SK-N-SH treated with all-trans-retinoic acid at 6 μM for 48 hours (cell line): ENCODE measurements around the gene SUN2.

Experiments
- ATAC-seq: fragments of 200-7000 bp; cut with Tn5 transposase; 3 replicates; pipeline ENCODE4 v1.9.1; 2020; ENCODE audit warnings: mild to moderate bottlenecking, moderate library complexity
- ARNTL ChIP-seq: fragments of 450-650 bp; formaldehyde crosslinking; IDR thresholded peaks from 2 replicates; pipeline ENCODE4 v1.5.0; 2020; ENCODE audit warnings: low read depth, mild to moderate bottlenecking, moderate library complexity, borderline replicate concordance
- BACH2 ChIP-seq: fragments of 250-450 bp; sonication (Bioruptor Pico); IDR thresholded peaks from 2 replicates; pipeline ENCODE4 v1.9.0; 2021; ENCODE audit warnings: mild to moderate bottlenecking, borderline replicate concordance
- CSDC2 ChIP-seq: fragments of 250-450 bp; sonication (Bioruptor Pico); IDR thresholded peaks from 2 replicates; pipeline ENCODE4 v1.5.0; 2020; ENCODE audit warnings: mild to moderate bottlenecking, moderate library complexity
- ESRRG ChIP-seq: fragments of 250-450 bp; sonication (Bioruptor Pico); IDR thresholded peaks from 2 replicates; pipeline ENCODE4 v1.6.1; 2021; ENCODE audit warnings: mild to moderate bottlenecking
- GLIS3 ChIP-seq: fragments of 250-450 bp; sonication (Bioruptor Pico); IDR thresholded peaks from 2 replicates; pipeline ENCODE4 v1.5.0; 2020; ENCODE audit warnings: mild to moderate bottlenecking, moderate library complexity
- ISL1 ChIP-seq: fragments of 250-450 bp; sonication (Bioruptor Pico); IDR thresholded peaks from 2 replicates; pipeline ENCODE4 v2.1.2; 2022; ENCODE audit warnings: mild to moderate bottlenecking, moderate library complexity
- PPARA ChIP-seq: fragments of 250-450 bp; sonication (Bioruptor Pico); IDR thresholded peaks from 2 replicates; pipeline ENCODE4 v1.5.0; 2020; ENCODE audit warnings: mild to moderate bottlenecking, borderline replicate concordance
- RARB ChIP-seq: fragments of 250-450 bp; sonication (Bioruptor Pico); IDR thresholded peaks from 2 replicates; pipeline ENCODE4 v1.8.0; 2021; ENCODE audit warnings: mild to moderate bottlenecking, moderate library complexity
- SNAI2 ChIP-seq: fragments of 250-450 bp; sonication (Bioruptor Pico); IDR thresholded peaks from 2 replicates; pipeline ENCODE4 v1.5.0; 2020; ENCODE audit warnings: mild to moderate bottlenecking, moderate library complexity
- TCF4 ChIP-seq: fragments of 250-450 bp; sonication (Bioruptor Pico); IDR thresholded peaks from 2 replicates; pipeline ENCODE4 v1.8.0; 2021; ENCODE audit warnings: mild to moderate bottlenecking, moderate library complexity, borderline replicate concordance
- TOX ChIP-seq: fragments of 250-450 bp; sonication (Bioruptor Pico); IDR thresholded peaks from 2 replicates; pipeline ENCODE4 v1.8.0; 2021; ENCODE audit warnings: mild to moderate bottlenecking, moderate library complexity, borderline replicate concordance
- ZFP3 ChIP-seq: fragments of 250-450 bp; sonication (Bioruptor Pico); IDR thresholded peaks from 2 replicates; pipeline ENCODE4 v1.5.0; 2020; ENCODE audit warnings: mild to moderate bottlenecking, moderate library complexity
- ZFP30 ChIP-seq: fragments of 450-650 bp; formaldehyde crosslinking; IDR thresholded peaks from 2 replicates; pipeline ENCODE4 v1.5.0; 2022; ENCODE audit warnings: mild to moderate bottlenecking, moderate library complexity
- ZNF565 ChIP-seq: fragments of 450-650 bp; formaldehyde crosslinking; conservative IDR thresholded peaks from 2 replicates; pipeline ENCODE4 v1.5.0; 2020; ENCODE audit warnings: low read depth, mild to moderate bottlenecking, moderate library complexity
- ZNF70 ChIP-seq: fragments of 450-650 bp; formaldehyde crosslinking; IDR thresholded peaks from 2 replicates; pipeline ENCODE4 v1.5.0; 2020; ENCODE audit warnings: mild to moderate bottlenecking, moderate library complexity
- ZNF8 ChIP-seq: fragments of 450-650 bp; formaldehyde crosslinking; IDR thresholded peaks from 2 replicates; pipeline ENCODE4 v1.5.0; 2020; ENCODE audit warnings: mild to moderate bottlenecking, moderate library complexity
- TF ChIP-seq, protein P1 (sequence below): fragments of 250-450 bp; sonication (Bioruptor Pico); IDR thresholded peaks from 2 replicates; pipeline ENCODE4 v1.5.1; 2021; ENCODE audit warnings: mild to moderate bottlenecking, moderate library complexity
- TF ChIP-seq, protein P2 (sequence below): fragments of 250-450 bp; sonication (Bioruptor Pico); IDR thresholded peaks from 2 replicates; pipeline ENCODE4 v1.8.0; 2020; ENCODE audit warnings: mild to moderate bottlenecking, moderate library complexity, borderline replicate concordance
- TF ChIP-seq, protein P3 (sequence below): fragments of 250-450 bp; sonication (Bioruptor Pico); IDR thresholded peaks from 2 replicates; pipeline ENCODE4 v1.5.1; 2020; ENCODE audit warnings: low read depth, mild to moderate bottlenecking, moderate library complexity
- TF ChIP-seq, protein P4 (sequence below): fragments of 250-450 bp; sonication (Bioruptor Pico); IDR thresholded peaks from 2 replicates; pipeline ENCODE4 v1.5.0; 2020; ENCODE audit warnings: mild to moderate bottlenecking, moderate library complexity
- TF ChIP-seq, protein P5 (sequence below): fragments of 250-450 bp; sonication (Bioruptor Pico); IDR thresholded peaks from 2 replicates; pipeline ENCODE4 v1.8.0; 2021; ENCODE audit warnings: low read depth, mild to moderate bottlenecking, moderate library complexity, borderline replicate concordance

SUN2 gene

DNA sequence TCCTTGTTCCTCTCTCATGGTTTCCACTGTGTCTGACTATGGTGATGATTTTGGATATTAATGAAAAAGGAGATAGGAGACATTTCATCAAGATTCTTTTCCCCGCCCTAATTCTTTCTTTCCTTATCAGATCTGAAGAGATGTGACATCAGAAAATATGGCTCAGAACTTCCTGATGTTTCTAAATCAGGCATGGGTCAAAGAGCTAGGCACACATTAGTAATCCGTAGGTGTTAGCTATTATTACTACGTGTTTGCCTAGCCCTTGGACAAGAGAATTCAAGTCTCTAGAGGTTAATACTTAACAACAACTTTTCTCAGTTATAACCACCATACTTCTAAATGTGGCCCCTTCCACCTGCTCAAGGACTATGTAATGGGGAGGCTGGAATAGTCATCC lies 60.9 kb downstream of the SUN2 start:
- ATAC-seq, result no peak
- TF ChIP-seq SNAI2 (CRISPR knock-in tag) (no peak), ZNF8 (CRISPR knock-in tag) (no peak), PPARA (no peak), ZFP3 (no peak)
- TF ChIP-seq, protein P1, sequence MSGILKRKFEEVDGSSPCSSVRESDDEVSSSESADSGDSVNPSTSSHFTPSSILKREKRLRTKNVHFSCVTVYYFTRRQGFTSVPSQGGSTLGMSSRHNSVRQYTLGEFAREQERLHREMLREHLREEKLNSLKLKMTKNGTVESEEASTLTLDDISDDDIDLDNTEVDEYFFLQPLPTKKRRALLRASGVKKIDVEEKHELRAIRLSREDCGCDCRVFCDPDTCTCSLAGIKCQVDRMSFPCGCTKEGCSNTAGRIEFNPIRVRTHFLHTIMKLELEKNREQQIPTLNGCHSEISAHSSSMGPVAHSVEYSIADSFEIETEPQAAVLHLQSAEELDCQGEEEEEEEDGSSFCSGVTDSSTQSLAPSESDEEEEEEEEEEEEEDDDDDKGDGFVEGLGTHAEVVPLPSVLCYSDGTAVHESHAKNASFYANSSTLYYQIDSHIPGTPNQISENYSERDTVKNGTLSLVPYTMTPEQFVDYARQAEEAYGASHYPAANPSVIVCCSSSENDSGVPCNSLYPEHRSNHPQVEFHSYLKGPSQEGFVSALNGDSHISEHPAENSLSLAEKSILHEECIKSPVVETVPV, result no peak

DNA sequence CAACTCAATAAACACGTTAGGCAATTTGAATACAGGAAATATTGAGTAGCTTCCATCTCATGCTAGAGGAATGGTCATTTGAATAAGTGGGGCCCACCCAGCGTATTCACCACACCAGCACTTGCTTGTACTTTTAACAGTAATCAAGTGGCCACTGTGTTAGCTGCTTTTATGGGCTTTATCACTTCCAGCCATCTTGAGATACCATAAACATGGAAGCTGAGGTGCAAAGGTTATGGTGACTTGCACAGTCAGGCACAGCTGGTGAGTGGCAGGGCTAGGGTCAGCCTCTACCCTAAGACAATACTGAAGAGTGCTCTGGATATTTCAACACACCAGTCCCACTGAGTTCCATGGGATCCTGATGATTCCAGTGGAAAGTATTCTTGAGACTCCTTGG lies 61.7 kb downstream of the SUN2 start:
- ATAC-seq, result no peak
- TF ChIP-seq ISL1 (CRISPR knock-in tag) (no peak), TCF4 (CRISPR knock-in tag) (no peak), ARNTL (CRISPR knock-in tag) (no peak), ZNF70 (CRISPR knock-in tag) (no peak), SNAI2 (CRISPR knock-in tag) (no peak), ZNF565 (CRISPR knock-in tag) (no peak), ZNF8 (CRISPR knock-in tag) (no peak), ZFP3 (no peak), ESRRG (CRISPR knock-in tag) (no peak), RARB (CRISPR knock-in tag) (no peak)
- TF ChIP-seq, protein P2, sequence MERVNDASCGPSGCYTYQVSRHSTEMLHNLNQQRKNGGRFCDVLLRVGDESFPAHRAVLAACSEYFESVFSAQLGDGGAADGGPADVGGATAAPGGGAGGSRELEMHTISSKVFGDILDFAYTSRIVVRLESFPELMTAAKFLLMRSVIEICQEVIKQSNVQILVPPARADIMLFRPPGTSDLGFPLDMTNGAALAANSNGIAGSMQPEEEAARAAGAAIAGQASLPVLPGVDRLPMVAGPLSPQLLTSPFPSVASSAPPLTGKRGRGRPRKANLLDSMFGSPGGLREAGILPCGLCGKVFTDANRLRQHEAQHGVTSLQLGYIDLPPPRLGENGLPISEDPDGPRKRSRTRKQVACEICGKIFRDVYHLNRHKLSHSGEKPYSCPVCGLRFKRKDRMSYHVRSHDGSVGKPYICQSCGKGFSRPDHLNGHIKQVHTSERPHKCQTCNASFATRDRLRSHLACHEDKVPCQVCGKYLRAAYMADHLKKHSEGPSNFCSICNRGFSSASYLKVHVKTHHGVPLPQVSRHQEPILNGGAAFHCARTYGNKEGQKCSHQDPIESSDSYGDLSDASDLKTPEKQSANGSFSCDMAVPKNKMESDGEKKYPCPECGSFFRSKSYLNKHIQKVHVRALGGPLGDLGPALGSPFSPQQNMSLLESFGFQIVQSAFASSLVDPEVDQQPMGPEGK, result no peak
- TF ChIP-seq, protein P3, sequence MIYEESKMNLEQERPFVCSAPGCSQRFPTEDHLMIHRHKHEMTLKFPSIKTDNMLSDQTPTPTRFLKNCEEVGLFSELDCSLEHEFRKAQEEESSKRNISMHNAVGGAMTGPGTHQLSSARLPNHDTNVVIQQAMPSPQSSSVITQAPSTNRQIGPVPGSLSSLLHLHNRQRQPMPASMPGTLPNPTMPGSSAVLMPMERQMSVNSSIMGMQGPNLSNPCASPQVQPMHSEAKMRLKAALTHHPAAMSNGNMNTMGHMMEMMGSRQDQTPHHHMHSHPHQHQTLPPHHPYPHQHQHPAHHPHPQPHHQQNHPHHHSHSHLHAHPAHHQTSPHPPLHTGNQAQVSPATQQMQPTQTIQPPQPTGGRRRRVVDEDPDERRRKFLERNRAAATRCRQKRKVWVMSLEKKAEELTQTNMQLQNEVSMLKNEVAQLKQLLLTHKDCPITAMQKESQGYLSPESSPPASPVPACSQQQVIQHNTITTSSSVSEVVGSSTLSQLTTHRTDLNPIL (CRISPR knock-in tag), result no peak

DNA sequence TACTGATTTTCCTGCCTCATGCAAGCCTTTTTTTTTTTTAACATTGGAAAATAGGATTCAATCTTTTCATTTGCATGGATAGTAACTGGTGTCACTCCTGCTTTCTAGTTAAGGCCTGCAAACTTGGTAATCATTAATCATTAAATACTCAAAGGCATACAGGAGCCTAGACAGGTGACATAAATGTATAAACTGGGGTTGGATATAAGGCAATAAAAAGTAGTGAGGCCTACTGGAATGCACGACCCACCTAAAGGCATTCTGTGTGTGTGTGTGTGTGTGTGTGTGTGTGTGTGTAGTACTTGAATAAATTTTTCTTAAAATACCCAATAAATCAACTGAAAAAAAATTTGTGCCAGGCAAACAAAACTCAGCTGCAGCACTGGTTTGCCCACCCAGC lies 66.1 kb downstream of the SUN2 start:
- TF ChIP-seq, protein P4, sequence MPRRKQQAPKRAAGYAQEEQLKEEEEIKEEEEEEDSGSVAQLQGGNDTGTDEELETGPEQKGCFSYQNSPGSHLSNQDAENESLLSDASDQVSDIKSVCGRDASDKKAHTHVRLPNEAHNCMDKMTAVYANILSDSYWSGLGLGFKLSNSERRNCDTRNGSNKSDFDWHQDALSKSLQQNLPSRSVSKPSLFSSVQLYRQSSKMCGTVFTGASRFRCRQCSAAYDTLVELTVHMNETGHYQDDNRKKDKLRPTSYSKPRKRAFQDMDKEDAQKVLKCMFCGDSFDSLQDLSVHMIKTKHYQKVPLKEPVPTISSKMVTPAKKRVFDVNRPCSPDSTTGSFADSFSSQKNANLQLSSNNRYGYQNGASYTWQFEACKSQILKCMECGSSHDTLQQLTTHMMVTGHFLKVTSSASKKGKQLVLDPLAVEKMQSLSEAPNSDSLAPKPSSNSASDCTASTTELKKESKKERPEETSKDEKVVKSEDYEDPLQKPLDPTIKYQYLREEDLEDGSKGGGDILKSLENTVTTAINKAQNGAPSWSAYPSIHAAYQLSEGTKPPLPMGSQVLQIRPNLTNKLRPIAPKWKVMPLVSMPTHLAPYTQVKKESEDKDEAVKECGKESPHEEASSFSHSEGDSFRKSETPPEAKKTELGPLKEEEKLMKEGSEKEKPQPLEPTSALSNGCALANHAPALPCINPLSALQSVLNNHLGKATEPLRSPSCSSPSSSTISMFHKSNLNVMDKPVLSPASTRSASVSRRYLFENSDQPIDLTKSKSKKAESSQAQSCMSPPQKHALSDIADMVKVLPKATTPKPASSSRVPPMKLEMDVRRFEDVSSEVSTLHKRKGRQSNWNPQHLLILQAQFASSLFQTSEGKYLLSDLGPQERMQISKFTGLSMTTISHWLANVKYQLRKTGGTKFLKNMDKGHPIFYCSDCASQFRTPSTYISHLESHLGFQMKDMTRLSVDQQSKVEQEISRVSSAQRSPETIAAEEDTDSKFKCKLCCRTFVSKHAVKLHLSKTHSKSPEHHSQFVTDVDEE (CRISPR knock-in tag), result no peak
- no peak for TF ChIP-seq ISL1 (CRISPR knock-in tag)
- TF ChIP-seq ZFP30 (CRISPR knock-in tag), result no peak
- TF ChIP-seq SNAI2 (CRISPR knock-in tag), result no peak
- ATAC-seq, result no peak

DNA sequence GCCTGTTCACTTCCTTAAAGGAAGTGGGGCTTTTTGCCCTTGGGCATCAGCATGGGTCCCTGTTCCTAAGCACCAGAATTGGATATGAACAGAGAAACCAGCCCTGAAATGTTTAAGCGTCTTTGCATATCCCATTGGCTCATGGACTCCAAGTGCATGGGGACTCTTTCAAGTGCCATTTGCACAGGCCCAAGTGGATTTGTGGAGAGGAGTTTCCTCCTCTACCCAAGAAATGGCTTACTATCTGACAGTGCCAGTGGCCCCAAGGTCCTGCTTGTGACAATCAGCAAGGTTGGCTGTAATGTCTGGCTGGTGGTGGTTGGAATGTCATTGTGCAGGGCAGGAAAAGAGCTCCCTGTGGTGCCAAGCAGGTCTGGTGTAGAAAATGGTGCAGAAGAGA lies 70.0 kb downstream of the SUN2 start:
- no peak for ATAC-seq
- TF ChIP-seq RARB (CRISPR knock-in tag) (no peak), TOX (CRISPR knock-in tag) (no peak), GLIS3 (no peak), SNAI2 (CRISPR knock-in tag) (no peak), ZNF70 (CRISPR knock-in tag) (no peak), BACH2 (CRISPR knock-in tag) (no peak)
- TF ChIP-seq, protein P1, result no peak

DNA sequence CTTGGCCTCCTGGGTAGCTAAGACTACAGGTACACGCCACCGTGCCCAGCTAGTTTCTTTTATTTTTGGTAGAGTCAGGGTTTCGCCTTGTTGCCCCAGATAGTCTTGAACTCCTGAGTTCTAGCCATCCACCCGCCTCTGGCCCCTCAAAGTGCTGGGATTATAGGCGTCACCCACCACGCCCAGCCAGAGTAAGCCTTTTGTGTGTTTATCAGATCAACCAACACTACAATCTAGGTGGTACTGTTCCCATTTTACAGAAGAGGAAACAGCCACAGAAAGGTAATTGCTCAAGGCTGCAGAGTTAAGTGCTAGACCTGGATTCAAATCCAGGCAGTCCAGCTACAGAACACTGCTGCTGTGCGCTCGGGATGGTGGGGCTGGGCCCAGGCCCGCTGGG lies 70.9 kb downstream of the SUN2 start:
- ATAC-seq, result no peak
- TF ChIP-seq ESRRG (CRISPR knock-in tag) (no peak), TCF4 (CRISPR knock-in tag) (no peak), ZFP3 (no peak), PPARA (no peak), ZNF70 (CRISPR knock-in tag) (no peak), ZNF8 (CRISPR knock-in tag) (no peak), ARNTL (CRISPR knock-in tag) (no peak), SNAI2 (CRISPR knock-in tag) (no peak), CSDC2 (CRISPR knock-in tag) (no peak), RARB (CRISPR knock-in tag) (no peak)
- TF ChIP-seq, protein P3 (CRISPR knock-in tag), result no peak
- TF ChIP-seq, protein P5, sequence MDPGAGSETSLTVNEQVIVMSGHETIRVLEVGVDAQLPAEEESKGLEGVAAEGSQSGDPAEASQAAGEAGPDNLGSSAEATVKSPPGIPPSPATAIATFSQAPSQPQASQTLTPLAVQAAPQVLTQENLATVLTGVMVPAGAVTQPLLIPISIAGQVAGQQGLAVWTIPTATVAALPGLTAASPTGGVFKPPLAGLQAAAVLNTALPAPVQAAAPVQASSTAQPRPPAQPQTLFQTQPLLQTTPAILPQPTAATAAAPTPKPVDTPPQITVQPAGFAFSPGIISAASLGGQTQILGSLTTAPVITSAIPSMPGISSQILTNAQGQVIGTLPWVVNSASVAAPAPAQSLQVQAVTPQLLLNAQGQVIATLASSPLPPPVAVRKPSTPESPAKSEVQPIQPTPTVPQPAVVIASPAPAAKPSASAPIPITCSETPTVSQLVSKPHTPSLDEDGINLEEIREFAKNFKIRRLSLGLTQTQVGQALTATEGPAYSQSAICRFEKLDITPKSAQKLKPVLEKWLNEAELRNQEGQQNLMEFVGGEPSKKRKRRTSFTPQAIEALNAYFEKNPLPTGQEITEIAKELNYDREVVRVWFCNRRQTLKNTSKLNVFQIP (CRISPR knock-in tag), result no peak
